GM12878 (cell line): ENCODE measurements around the gene ELAPOR1. TPM values are rescaled to one million over a fixed set of nuclear protein-coding genes. Genes with fewer than 3 reads are reported as not detected.
A peak's percentile ranks its signal among the peaks of the same experiment; 100 is the strongest.

Experiments used
- CREB1 ChIP-seq: IDR thresholded peaks from 2 replicates; pipeline ENCODE4 v1.6.1; 2012; ENCODE audit warnings: low read depth, mild to moderate bottlenecking, inconsistent platforms
- ESRRA ChIP-seq: IDR thresholded peaks from 2 replicates; pipeline ENCODE4 v1.6.1; 2012; ENCODE audit warnings: mild to moderate bottlenecking, low read length, improper control_type of control experiment
- FOXM1 ChIP-seq: IDR thresholded peaks from 2 replicates; pipeline ENCODE4 v1.6.1; 2012; ENCODE audit warnings: low read depth, mild to moderate bottlenecking, inconsistent platforms, low read length, moderate library complexity
- GABPA ChIP-seq: IDR thresholded peaks from 2 replicates; pipeline ENCODE4 v1.6.1; 2014; ENCODE audit warnings: antibody characterized with exemption, low read depth, mild to moderate bottlenecking, inconsistent platforms
- GATAD2B ChIP-seq: fragments of 450-650 bp; conservative IDR thresholded peaks from 2 replicates; pipeline ENCODE4 v1.6.1; 2017; ENCODE audit warnings: low read depth, mild to moderate bottlenecking, moderate library complexity
- NFXL1 ChIP-seq: fragments of 450-650 bp; IDR thresholded peaks from 2 replicates; pipeline ENCODE4 v1.6.1; 2017; ENCODE audit warnings: antibody characterized with exemption, mild to moderate bottlenecking, borderline replicate concordance
- NR2F1 ChIP-seq: fragments of 450-650 bp; conservative IDR thresholded peaks from 2 replicates; pipeline ENCODE4 v1.6.1; 2017; ENCODE audit warnings: mild to moderate bottlenecking
- POLR2AphosphoS5 ChIP-seq: IDR thresholded peaks from 2 replicates; pipeline ENCODE4 v1.6.1; 2011; ENCODE audit warnings: mild to moderate bottlenecking, low read length, inconsistent platforms
- STAT1 ChIP-seq: fragments of 450-650 bp; conservative IDR thresholded peaks from 2 replicates; pipeline ENCODE4 v1.6.1; 2014; ENCODE audit warnings: antibody characterized with exemption, mild to moderate bottlenecking
- TCF7 ChIP-seq: IDR thresholded peaks from 2 replicates; pipeline ENCODE4 v1.6.1; 2014; ENCODE audit warnings: antibody characterized with exemption, borderline replicate concordance
- ZZZ3 ChIP-seq: IDR thresholded peaks from 2 replicates; pipeline ENCODE4 v1.6.1; 2011; ENCODE audit warnings: low read depth; ENCODE audit not compliant: control insufficient read depth, insufficient read length
- polyA plus RNA-seq, 11 experiments: library from polyadenylated mRNA; depleted of rRNA in 4 of 11; unstranded in 6 of 11; stranded (reverse) in 5 of 11; fragments of >200 nt; fragmentation: Nextera tagmentation in 4 of 11; fragmentation: Illumina TruSeq in 1 of 11; extraction: Ambion mirVana in 4 of 11; extraction: Trizol in 1 of 11; gene quantifications; 1 replicate in 1 of 11; 2 replicates in 10 of 11; pipeline versions ENCODE4 v1.2.1 to v1.2.3, GENCODE V29; 2011 to 2016; ENCODE audit warnings: inconsistent platforms in 2 of 11, missing spikeins in 2 of 11, low read depth in 1 of 11
- total RNA-seq, 4 experiments: library from RNA; depleted of rRNA in 3 of 4; stranded (reverse); fragments of >200 nt in 3 of 4; fragmentation: Illumina TruSeq in 1 of 4; extraction: Trizol in 1 of 4; gene quantifications; 2 replicates each; pipeline versions ENCODE4 v1.2.1 to v1.2.3, GENCODE V29; 2013 to 2021
- TF ChIP-seq, protein P1 (sequence below): IDR thresholded peaks from 2 replicates; pipeline ENCODE4 v1.6.1; 2011; ENCODE audit warnings: mild to moderate bottlenecking, low read depth, low read length, moderate library complexity; ENCODE audit not compliant: insufficient replicate concordance
- TF ChIP-seq, protein P2 (sequence below): fragments of 450-650 bp; IDR thresholded peaks from 2 replicates; pipeline ENCODE4 v1.6.1; 2016; ENCODE audit warnings: mild to moderate bottlenecking
- TF ChIP-seq, protein P3 (sequence below): fragments of 450-650 bp; formaldehyde crosslinking; IDR thresholded peaks from 2 replicates; pipeline ENCODE4 v1.4.0; 2020; ENCODE audit warnings: mild to moderate bottlenecking, moderate library complexity
- TF ChIP-seq, protein P4 (sequence below): IDR thresholded peaks from 2 replicates; pipeline ENCODE4 v1.6.1; 2011; ENCODE audit warnings: low read depth, low read length, improper control_type of control experiment, borderline replicate concordance
- TF ChIP-seq, protein P5 (sequence below): fragments of 450-650 bp; formaldehyde crosslinking; IDR thresholded peaks from 2 replicates; pipeline ENCODE4 v1.5.0; 2022; ENCODE audit warnings: mild to moderate bottlenecking, missing genetic modification characterization

Gene ELAPOR1
- total and polyA plus RNA-seq, 10 of the 15 experiments (the other 5 are each of a cell fraction or from before 2014, with no cell fraction given): 0.04 to 2.1 (median 0.19) TPM; not detected in 2

DNA sequence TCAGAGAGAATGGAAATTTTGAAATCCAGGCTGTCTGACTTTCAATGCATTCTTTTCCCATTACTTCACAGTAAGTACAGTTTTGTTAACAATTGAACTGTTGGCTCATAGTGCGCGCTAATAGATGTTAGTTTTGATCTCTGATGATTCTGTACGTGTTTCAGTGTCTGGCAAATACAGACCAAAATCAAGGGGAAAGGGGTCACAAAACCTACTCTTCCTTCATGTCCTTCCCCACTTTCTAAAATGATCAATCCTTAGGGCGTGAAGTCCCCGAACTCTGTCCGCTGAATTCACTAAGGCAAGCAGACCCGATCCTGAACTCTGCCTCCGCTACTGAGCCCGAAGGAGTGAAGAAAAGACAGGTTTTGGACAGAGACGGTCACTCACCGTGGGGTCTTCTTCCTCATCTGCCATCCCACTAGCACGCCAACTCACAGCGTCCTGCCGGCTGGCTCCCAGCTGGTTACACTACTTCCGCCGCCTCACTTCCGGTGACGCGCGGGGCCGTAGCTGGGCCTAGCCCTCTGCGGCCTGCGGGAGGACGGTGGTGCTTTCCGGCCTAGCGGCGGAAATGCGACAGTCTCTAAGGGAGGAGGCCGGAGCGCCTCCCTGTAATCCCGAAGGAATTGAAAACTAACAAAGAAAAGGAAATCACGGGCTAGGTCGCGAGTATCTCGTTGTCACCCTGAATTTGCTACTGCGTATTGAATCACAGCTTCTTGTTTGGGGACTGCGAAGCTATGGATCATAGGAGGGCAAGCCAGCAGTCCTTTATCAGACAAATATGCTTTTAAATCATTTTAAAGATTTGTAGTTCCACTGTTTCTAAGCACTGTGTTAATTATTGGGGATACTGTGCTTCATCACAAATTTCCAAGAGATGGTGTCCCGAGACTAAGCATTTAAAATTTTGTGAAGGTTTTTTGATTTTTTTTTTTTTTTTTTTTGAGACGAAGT is 38.1 kb upstream of the ELAPOR1 start, which contains the start of gene TAF13 (continued):
- TF ChIP-seq STAT1: no peak
- TF ChIP-seq, protein P1, sequence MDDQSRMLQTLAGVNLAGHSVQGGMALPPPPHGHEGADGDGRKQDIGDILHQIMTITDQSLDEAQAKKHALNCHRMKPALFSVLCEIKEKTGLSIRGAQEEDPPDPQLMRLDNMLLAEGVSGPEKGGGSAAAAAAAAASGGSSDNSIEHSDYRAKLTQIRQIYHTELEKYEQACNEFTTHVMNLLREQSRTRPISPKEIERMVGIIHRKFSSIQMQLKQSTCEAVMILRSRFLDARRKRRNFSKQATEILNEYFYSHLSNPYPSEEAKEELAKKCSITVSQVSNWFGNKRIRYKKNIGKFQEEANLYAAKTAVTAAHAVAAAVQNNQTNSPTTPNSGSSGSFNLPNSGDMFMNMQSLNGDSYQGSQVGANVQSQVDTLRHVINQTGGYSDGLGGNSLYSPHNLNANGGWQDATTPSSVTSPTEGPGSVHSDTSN: peak; percentile 77
- no peak for TF ChIP-seq ZZZ3
- peak; percentile 99 for TF ChIP-seq POLR2AphosphoS5
- TF ChIP-seq NR2F1: no peak
- TF ChIP-seq, protein P2, sequence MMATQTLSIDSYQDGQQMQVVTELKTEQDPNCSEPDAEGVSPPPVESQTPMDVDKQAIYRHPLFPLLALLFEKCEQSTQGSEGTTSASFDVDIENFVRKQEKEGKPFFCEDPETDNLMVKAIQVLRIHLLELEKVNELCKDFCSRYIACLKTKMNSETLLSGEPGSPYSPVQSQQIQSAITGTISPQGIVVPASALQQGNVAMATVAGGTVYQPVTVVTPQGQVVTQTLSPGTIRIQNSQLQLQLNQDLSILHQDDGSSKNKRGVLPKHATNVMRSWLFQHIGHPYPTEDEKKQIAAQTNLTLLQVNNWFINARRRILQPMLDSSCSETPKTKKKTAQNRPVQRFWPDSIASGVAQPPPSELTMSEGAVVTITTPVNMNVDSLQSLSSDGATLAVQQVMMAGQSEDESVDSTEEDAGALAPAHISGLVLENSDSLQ: peak; percentile 60
- TF ChIP-seq GABPA: peak; percentile 94
- peak; percentile 95 for TF ChIP-seq CREB1
- no peak for TF ChIP-seq FOXM1
- TF ChIP-seq GATAD2B: peak; percentile 76
- TF ChIP-seq, protein P3, sequence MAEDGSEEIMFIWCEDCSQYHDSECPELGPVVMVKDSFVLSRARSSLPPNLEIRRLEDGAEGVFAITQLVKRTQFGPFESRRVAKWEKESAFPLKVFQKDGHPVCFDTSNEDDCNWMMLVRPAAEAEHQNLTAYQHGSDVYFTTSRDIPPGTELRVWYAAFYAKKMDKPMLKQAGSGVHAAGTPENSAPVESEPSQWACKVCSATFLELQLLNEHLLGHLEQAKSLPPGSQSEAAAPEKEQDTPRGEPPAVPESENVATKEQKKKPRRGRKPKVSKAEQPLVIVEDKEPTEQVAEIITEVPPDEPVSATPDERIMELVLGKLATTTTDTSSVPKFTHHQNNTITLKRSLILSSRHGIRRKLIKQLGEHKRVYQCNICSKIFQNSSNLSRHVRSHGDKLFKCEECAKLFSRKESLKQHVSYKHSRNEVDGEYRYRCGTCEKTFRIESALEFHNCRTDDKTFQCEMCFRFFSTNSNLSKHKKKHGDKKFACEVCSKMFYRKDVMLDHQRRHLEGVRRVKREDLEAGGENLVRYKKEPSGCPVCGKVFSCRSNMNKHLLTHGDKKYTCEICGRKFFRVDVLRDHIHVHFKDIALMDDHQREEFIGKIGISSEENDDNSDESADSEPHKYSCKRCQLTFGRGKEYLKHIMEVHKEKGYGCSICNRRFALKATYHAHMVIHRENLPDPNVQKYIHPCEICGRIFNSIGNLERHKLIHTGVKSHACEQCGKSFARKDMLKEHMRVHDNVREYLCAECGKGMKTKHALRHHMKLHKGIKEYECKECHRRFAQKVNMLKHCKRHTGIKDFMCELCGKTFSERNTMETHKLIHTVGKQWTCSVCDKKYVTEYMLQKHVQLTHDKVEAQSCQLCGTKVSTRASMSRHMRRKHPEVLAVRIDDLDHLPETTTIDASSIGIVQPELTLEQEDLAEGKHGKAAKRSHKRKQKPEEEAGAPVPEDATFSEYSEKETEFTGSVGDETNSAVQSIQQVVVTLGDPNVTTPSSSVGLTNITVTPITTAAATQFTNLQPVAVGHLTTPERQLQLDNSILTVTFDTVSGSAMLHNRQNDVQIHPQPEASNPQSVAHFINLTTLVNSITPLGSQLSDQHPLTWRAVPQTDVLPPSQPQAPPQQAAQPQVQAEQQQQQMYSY (CRISPR knock-in tag): no peak
- TF ChIP-seq, protein P4, sequence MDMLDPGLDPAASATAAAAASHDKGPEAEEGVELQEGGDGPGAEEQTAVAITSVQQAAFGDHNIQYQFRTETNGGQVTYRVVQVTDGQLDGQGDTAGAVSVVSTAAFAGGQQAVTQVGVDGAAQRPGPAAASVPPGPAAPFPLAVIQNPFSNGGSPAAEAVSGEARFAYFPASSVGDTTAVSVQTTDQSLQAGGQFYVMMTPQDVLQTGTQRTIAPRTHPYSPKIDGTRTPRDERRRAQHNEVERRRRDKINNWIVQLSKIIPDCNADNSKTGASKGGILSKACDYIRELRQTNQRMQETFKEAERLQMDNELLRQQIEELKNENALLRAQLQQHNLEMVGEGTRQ: no peak
- TF ChIP-seq TCF7: no peak
- TF ChIP-seq, protein P5, sequence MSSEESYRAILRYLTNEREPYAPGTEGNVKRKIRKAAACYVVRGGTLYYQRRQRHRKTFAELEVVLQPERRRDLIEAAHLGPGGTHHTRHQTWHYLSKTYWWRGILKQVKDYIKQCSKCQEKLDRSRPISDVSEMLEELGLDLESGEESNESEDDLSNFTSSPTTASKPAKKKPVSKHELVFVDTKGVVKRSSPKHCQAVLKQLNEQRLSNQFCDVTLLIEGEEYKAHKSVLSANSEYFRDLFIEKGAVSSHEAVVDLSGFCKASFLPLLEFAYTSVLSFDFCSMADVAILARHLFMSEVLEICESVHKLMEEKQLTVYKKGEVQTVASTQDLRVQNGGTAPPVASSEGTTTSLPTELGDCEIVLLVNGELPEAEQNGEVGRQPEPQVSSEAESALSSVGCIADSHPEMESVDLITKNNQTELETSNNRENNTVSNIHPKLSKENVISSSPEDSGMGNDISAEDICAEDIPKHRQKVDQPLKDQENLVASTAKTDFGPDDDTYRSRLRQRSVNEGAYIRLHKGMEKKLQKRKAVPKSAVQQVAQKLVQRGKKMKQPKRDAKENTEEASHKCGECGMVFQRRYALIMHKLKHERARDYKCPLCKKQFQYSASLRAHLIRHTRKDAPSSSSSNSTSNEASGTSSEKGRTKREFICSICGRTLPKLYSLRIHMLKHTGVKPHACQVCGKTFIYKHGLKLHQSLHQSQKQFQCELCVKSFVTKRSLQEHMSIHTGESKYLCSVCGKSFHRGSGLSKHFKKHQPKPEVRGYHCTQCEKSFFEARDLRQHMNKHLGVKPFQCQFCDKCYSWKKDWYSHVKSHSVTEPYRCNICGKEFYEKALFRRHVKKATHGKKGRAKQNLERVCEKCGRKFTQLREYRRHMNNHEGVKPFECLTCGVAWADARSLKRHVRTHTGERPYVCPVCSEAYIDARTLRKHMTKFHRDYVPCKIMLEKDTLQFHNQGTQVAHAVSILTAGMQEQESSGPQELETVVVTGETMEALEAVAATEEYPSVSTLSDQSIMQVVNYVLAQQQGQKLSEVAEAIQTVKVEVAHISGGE: no peak
- no peak for TF ChIP-seq NFXL1
- no peak for TF ChIP-seq ESRRA
